HG02642 (cell line): Measurements from ENCODE around the gene TPRN.

Experiments
- ATAC-seq: cut with Tn5 transposase; IDR thresholded peaks from one replicate; pipeline ENCODE4 v1.9.1; 2021; ENCODE audit warnings: mild to moderate bottlenecking; ENCODE audit not compliant: unreplicated experiment, poor library complexity

The TPRN gene

GRCh38 chr9:137213160-137214060 lies 12.9 kb upstream of the TPRN start:
- ATAC-seq: no peak

- ATAC-seq: no peak
Observed at GRCh38 chr9:137212520-137212919, 12.0 kb upstream of the TPRN start.

- no peak for ATAC-seq
Observed at GRCh38 chr9:137211532-137211931, 11.0 kb upstream of the TPRN start.

- ATAC-seq: no peak
Observed at GRCh38 chr9:137206602-137207001, 6.1 kb upstream of the TPRN start.

GRCh38 chr9:137205126-137206069 lies 4.9 kb upstream of the TPRN start, which contains the start of the genes NDOR1 and TMEM203:
NDOR1 (plus strand) TSS chr9:137205700; CDS start chr9:137205778, 78 bp downstream.
TMEM203 (minus strand) TSS chr9:137205648; CDS start chr9:137205414, 234 bp downstream.
- peak; percentile 52 for ATAC-seq

GRCh38 chr9:137204731-137205125 lies 4.2 kb upstream of the TPRN start:
- ATAC-seq: no peak

- no peak for ATAC-seq
Observed at GRCh38 chr9:137202966-137203365, 2.4 kb upstream of the TPRN start.

GRCh38 chr9:137201205-137201868 lies 796 bp upstream of the TPRN start:
- no peak for ATAC-seq

GRCh38 chr9:137199411-137200121 lies 975 bp downstream of the TPRN start:
- ATAC-seq: no peak

- ATAC-seq: no peak
Observed at GRCh38 chr9:137198902-137199283, 1.6 kb downstream of the TPRN start.

GRCh38 chr9:137198051-137198901 lies 2.3 kb downstream of the TPRN start:
- no peak for ATAC-seq

- no peak for ATAC-seq
Observed at GRCh38 chr9:137195525-137196220, 4.9 kb downstream of the TPRN start.

GRCh38 chr9:137194909-137195308 lies 5.6 kb downstream of the TPRN start:
- ATAC-seq: no peak

- no peak for ATAC-seq
Observed at GRCh38 chr9:137194388-137194787, 6.2 kb downstream of the TPRN start.

GRCh38 chr9:137193771-137194170 lies 6.8 kb downstream of the TPRN start:
- no peak for ATAC-seq

- ATAC-seq: no peak
Observed at GRCh38 chr9:137192859-137193258, 7.7 kb downstream of the TPRN start.

GRCh38 chr9:137192448-137192780 lies 8.1 kb downstream of the TPRN start:
- no peak for ATAC-seq

- ATAC-seq: no peak
Observed at GRCh38 chr9:137191691-137192447, 8.7 kb downstream of the TPRN start.
